ENCODE results near the gene ZNF662. TPM values are rescaled to one million over a fixed set of nuclear protein-coding genes. Genes with fewer than 3 reads are reported as not detected.

Gene ZNF662
- polyA plus RNA-seq, 1 experiment: 1.2 TPM

DNA sequence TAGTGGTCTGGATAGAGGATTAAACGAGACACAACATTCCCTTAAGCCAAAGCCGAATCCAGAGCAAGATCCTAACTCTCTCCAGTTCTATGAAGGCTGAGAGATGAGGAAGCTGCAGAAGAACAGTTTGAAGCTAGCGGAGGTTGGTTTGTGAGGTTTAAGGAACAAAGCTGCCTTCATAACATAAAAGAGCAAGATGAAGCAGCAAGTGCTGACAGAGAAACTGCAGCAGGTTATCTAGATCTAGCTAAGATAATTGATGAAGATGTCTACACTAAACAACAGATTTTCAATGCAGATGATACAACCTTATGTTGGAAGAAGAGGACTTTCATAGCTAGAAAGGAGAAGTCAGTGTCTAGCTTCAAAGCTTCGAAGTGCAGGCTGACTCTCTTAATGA, 58.3 kb downstream of the ZNF662 start:
- ChIA-PET POLR2A (no interaction called here), CTCF (interaction anchor here (1.1 to 1.2 kb wide), 2 partner anchors 186 to 192 kb away, joined by 3 to 4 read pairs; no protein-coding TSS in a partner anchor)
- H3K27me3 ChIP-seq (ENCODE audit: control insufficient read depth, insufficient read depth, low read length): no peaks in the 10 kb centered on the region
- H3K36me3 ChIP-seq (ENCODE audit: control insufficient read depth, insufficient read depth, low read length): no peaks in the 10 kb centered on the region
- no peak for TF ChIP-seq CTCF (IDR thresholded peaks at IDR 0.05; ENCODE audit: insufficient read depth, low read depth, low read length)
- DNase-seq (ENCODE audit: low read depth): no peak
- no peak overlapping the region for H3K4me3 ChIP-seq (ENCODE audit: low read depth, low read length)

Other genes with a start within 250 kb of the ZNF662 start
- not detected in 2 replicates for gene KLHL40, start 220.6 kb upstream of the ZNF662 start, polyA plus RNA-seq (2011; rRNA removed)
- not detected in 2 replicates for gene HHATL, start 203.3 kb upstream of the ZNF662 start, polyA plus RNA-seq (2011; rRNA removed)
- 0.16 and 0.18 TPM in 2 replicates for gene CCDC13, start 132.9 kb upstream of the ZNF662 start, polyA plus RNA-seq (2011; rRNA removed)
- 51.1 and 144 TPM in 2 replicates for gene HIGD1A, start 101.7 kb upstream of the ZNF662 start, polyA plus RNA-seq (2011; rRNA removed)
- 0.15 TPM in 1 of 2 replicates, not detected in the other for gene ACKR2, start 96.7 kb upstream of the ZNF662 start, polyA plus RNA-seq (2011; rRNA removed)
- gene CYP8B1, start 30.3 kb upstream of the ZNF662 start, polyA plus RNA-seq (2011; rRNA removed): not detected in 2 replicates
- 0.38 and 0.78 TPM in 2 replicates for gene GASK1A, start 73.2 kb downstream of the ZNF662 start, polyA plus RNA-seq (2011; rRNA removed)
- 10.4 and 20.0 TPM in 2 replicates for gene POMGNT2, start 199.9 kb downstream of the ZNF662 start, polyA plus RNA-seq (2011; rRNA removed)

All from BJ (cell line).